HepG2 (cell line): ENCODE results near the gene AUTS2. TPM values are rescaled to one million over a fixed set of nuclear protein-coding genes. Genes with fewer than 3 reads are reported as not detected.

ENCODE experiments used
- ATAC-seq: fragments of 200-7000 bp; cut with Tn5 transposase; 3 replicates; pipeline ENCODE4 v1.9.1; 2020; ENCODE audit warnings: mild to moderate bottlenecking, moderate library complexity
- BruUV-seq: library from RNA; stranded (reverse); fragments of 400-500 nt; replicated peaks from 2 replicates; lab custom pipeline; 2021; lab: Mats Ljungman, UMichigan
- CTCF ChIA-PET: fragments of 300-600 bp; formaldehyde crosslinking; extraction: SDS; loops from one replicate; lab custom pipeline; 2021; ENCODE audit warnings: low total read pairs, inconsistent platforms, low intra/inter-chr PET ratio; lab: Yijun Ruan, JAX
- POLR2A ChIA-PET: fragments of 350-600 bp; sonication (Branson Sonifier 250); formaldehyde crosslinking; loops from one replicate; lab custom pipeline; 2020; ENCODE audit warnings: antibody characterized with exemption, inconsistent platforms; lab: Yijun Ruan, JAX
- DNase-seq: peaks from one replicate; pipeline ENCODE4 v3.0.0-alpha.2; 2015; ENCODE audit warnings: low spot score
- FAIRE-seq: peaks from 3 replicates; lab custom pipeline; 2011; peaks lifted over from hg19 to GRCh38; lab: Jason Lieb, UNC
- H2AFZ ChIP-seq: one replicate; pipeline ENCODE4 v1.6.1; 2011; ENCODE audit warnings: low read length, inconsistent platforms
- H3K27ac ChIP-seq: fragments of 300-600 bp; 3 replicates; pipeline ENCODE4 v1.8.0; 2011; ENCODE audit warnings: mixed run types, mild to moderate bottlenecking, mixed read lengths, low read length, inconsistent platforms; ENCODE audit not compliant: insufficient read depth; ENCODE audit errors: extremely low read length
- H3K27me3 ChIP-seq, 2 experiments: fragments of 200-600 bp in 1 of 2; 2 replicates in 1 of 2; 3 replicates in 1 of 2; pipeline versions ENCODE4 v1.6.0 to v1.8.0; 2011; ENCODE audit warnings: low read length in 2 of 2, mild to moderate bottlenecking in 2 of 2, moderate library complexity in 2 of 2, inconsistent platforms in 1 of 2; ENCODE audit not compliant: insufficient read depth in 2 of 2, control insufficient read depth in 1 of 2
- H3K36me3 ChIP-seq, 2 experiments: fragments of 200-600 bp in 1 of 2; replicated peaks in 1 of 2; 2 replicates in 1 of 2; 3 replicates in 1 of 2; pipeline versions ENCODE4 v1.5.1 to v1.8.0; 2011; ENCODE audit warnings: low read length in 2 of 2, inconsistent platforms in 1 of 2; ENCODE audit not compliant: insufficient read depth in 2 of 2, control insufficient read depth in 1 of 2
- H3K4me1 ChIP-seq: 2 replicates; pipeline ENCODE4 v1.5.1; 2012; ENCODE audit warnings: low read length, inconsistent platforms; ENCODE audit not compliant: insufficient read depth
- H3K4me2 ChIP-seq: 2 replicates; pipeline ENCODE4 v1.6.0; 2011; ENCODE audit warnings: low read depth, low read length, inconsistent platforms
- H3K4me3 ChIP-seq, 3 experiments: fragments of 200-600 bp in 1 of 3; sonication (generic), shearing (Covaris generic) in 1 of 3; replicated peaks in 1 of 3; 2 replicates each; pipeline ENCODE4 v1.5.1; 2011 to 2016; ENCODE audit warnings: low read length in 3 of 3, inconsistent platforms in 2 of 3, low read depth in 2 of 3, mild to moderate bottlenecking in 2 of 3, control low read depth in 1 of 3, mixed read lengths in 1 of 3; ENCODE audit not compliant: insufficient read depth in 1 of 3
- H3K79me2 ChIP-seq: one replicate; pipeline ENCODE4 v1.6.1; 2011; ENCODE audit warnings: low read length, inconsistent platforms; ENCODE audit not compliant: insufficient read depth
- H3K9ac ChIP-seq: 2 replicates; pipeline ENCODE4 v1.6.0; 2011; ENCODE audit warnings: mild to moderate bottlenecking, low read depth, low read length, inconsistent platforms; ENCODE audit not compliant: insufficient read depth
- H3K9me3 ChIP-seq: 2 replicates; pipeline ENCODE4 v1.5.1; 2012; ENCODE audit warnings: mild to moderate bottlenecking, low read length
- H4K20me1 ChIP-seq: 2 replicates; pipeline ENCODE4 v1.6.0; 2011; ENCODE audit warnings: inconsistent platforms, mild to moderate bottlenecking, low read length, moderate library complexity; ENCODE audit not compliant: insufficient read depth
- KDM4B ChIP-seq: sonication (generic); formaldehyde crosslinking; IDR thresholded peaks from 2 replicates; pipeline ENCODE4 v1.4.0; 2020; ENCODE audit warnings: missing genetic modification reagents
- RAD21 ChIP-seq: fragments of 450-650 bp; formaldehyde crosslinking; IDR thresholded peaks from 2 replicates; pipeline ENCODE4 v1.5.0; 2020; ENCODE audit warnings: mild to moderate bottlenecking
- ZC3H13 ChIP-seq: sonication (generic); formaldehyde crosslinking; IDR thresholded peaks from 2 replicates; pipeline ENCODE4 v1.8.1; 2023; ENCODE audit warnings: mild to moderate bottlenecking, missing genetic modification reagents, moderate library complexity
- ZFYVE20 ChIP-seq: sonication (generic); formaldehyde crosslinking; IDR thresholded peaks from 2 replicates; pipeline ENCODE4 v1.8.0; 2023; ENCODE audit warnings: low read depth, mild to moderate bottlenecking, moderate library complexity, missing genetic modification reagents, borderline replicate concordance
- ZNF260 ChIP-seq: sonication (generic); formaldehyde crosslinking; IDR thresholded peaks from 2 replicates; pipeline ENCODE4 v1.4.0; 2020; ENCODE audit warnings: missing genetic modification reagents, low read depth, mild to moderate bottlenecking, borderline replicate concordance
- ZNF34 ChIP-seq: sonication (generic); formaldehyde crosslinking; IDR thresholded peaks from 2 replicates; pipeline ENCODE4 v1.4.0; 2020; ENCODE audit warnings: mild to moderate bottlenecking, missing genetic modification reagents, borderline replicate concordance
- WGBS: methylation state at CpG from one replicate; pipeline ENCODE4 v1.1.6; 2017; ENCODE audit warnings: low lambda C conversion rate; 5-methylcytosine and 5-hydroxymethylcytosine counted together
- in situ Hi-C: cut with HindIII; loops from 2 replicates; pipeline ENCODE4 v1.10.0; 2017; ENCODE audit warnings: low pct_unique_long_range_greater_than_20kb; ENCODE audit not compliant: extremely low pct_ligation_motif_present
- intact Hi-C: fragments of 100-400 bp; cut with micrococcal nuclease; formaldehyde crosslinking; loops from one replicate; pipeline ENCODE4 v1.10.0; 2022; ENCODE audit not compliant: unreplicated experiment
- polyA plus RNA-seq, 8 experiments: library from polyadenylated mRNA; depleted of rRNA in 3 of 8; stranded (reverse) in 7 of 8; unstranded in 1 of 8; fragments of >200 nt; fragmentation: Illumina TruSeq in 4 of 8; extraction: Trizol in 4 of 8; gene quantifications; 2 replicates each; pipeline versions ENCODE4 v1.2.1 to v1.2.3, GENCODE V29; 2011 to 2016; ENCODE audit warnings: low read depth in 4 of 8, missing spikeins in 1 of 8, mixed read lengths in 1 of 8; ENCODE audit not compliant: insufficient read depth in 1 of 8
- total RNA-seq, 5 experiments: library from RNA; depleted of rRNA; stranded (reverse); fragments of >200 nt; fragmentation: Illumina TruSeq; extraction: Trizol; gene quantifications; 2 replicates each; pipeline ENCODE4 v1.2.3, GENCODE V29; 2016; ENCODE audit warnings: low read depth in 1 of 5
- TF ChIP-seq, protein P1 (sequence below): sonication (generic); formaldehyde crosslinking; IDR thresholded peaks from 2 replicates; pipeline ENCODE4 v1.5.1; 2020; ENCODE audit warnings: missing genetic modification reagents, mild to moderate bottlenecking, borderline replicate concordance
- TF ChIP-seq, protein P2 (sequence below): sonication (generic); formaldehyde crosslinking; IDR thresholded peaks from 2 replicates; pipeline ENCODE4 v1.4.0; 2020; ENCODE audit warnings: missing genetic modification reagents
- TF ChIP-seq, protein P3 (sequence below): sonication (generic); formaldehyde crosslinking; conservative IDR thresholded peaks from 2 replicates; pipeline ENCODE4 v1.4.0; 2020; ENCODE audit warnings: mild to moderate bottlenecking, missing genetic modification reagents, moderate library complexity
- TF ChIP-seq, protein P4 (sequence below): sonication (generic); formaldehyde crosslinking; IDR thresholded peaks from 2 replicates; pipeline ENCODE4 v1.5.1; 2020; ENCODE audit warnings: mild to moderate bottlenecking, moderate library complexity, missing genetic modification reagents
- TF ChIP-seq, protein P5 (sequence below): sonication (generic); formaldehyde crosslinking; IDR thresholded peaks from 2 replicates; pipeline ENCODE4 v1.4.0; 2020; ENCODE audit warnings: missing genetic modification reagents, borderline replicate concordance

The AUTS2 gene
- total and polyA plus RNA-seq, 2 of the 13 experiments (the other 11 are each of a cell fraction or from before 2014, with no cell fraction given): 0.38 TPM; not detected in 1

DNA sequence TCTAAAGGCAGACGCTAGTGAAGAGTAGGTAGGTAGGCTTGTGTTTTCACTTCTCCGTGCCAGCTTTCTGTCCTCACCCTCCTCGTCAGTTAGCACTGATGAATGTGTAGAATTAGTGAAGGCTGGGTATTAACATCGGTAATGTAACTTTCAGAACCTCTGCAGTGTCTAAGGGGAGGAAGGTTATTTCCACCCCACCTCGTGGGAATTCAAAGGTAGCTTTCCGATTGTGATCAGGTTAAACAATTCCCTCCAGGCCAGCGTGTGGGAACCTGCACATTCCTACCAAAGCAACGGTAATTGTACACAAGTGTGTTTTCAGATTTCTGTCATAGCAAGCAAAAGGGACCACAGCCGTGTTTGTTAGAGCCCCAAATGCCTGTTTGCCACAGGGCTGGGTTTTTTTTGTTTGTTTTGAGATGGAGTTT, 1128.7 kb downstream of the AUTS2 start (continued):
- no peak for TF ChIP-seq KDM4B
- TF ChIP-seq, protein P1, sequence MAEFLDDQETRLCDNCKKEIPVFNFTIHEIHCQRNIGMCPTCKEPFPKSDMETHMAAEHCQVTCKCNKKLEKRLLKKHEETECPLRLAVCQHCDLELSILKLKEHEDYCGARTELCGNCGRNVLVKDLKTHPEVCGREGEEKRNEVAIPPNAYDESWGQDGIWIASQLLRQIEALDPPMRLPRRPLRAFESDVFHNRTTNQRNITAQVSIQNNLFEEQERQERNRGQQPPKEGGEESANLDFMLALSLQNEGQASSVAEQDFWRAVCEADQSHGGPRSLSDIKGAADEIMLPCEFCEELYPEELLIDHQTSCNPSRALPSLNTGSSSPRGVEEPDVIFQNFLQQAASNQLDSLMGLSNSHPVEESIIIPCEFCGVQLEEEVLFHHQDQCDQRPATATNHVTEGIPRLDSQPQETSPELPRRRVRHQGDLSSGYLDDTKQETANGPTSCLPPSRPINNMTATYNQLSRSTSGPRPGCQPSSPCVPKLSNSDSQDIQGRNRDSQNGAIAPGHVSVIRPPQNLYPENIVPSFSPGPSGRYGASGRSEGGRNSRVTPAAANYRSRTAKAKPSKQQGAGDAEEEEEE: no peak
- TF ChIP-seq, protein P2, sequence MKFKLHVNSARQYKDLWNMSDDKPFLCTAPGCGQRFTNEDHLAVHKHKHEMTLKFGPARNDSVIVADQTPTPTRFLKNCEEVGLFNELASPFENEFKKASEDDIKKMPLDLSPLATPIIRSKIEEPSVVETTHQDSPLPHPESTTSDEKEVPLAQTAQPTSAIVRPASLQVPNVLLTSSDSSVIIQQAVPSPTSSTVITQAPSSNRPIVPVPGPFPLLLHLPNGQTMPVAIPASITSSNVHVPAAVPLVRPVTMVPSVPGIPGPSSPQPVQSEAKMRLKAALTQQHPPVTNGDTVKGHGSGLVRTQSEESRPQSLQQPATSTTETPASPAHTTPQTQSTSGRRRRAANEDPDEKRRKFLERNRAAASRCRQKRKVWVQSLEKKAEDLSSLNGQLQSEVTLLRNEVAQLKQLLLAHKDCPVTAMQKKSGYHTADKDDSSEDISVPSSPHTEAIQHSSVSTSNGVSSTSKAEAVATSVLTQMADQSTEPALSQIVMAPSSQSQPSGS (CRISPR knock-in tag): no peak

DNA sequence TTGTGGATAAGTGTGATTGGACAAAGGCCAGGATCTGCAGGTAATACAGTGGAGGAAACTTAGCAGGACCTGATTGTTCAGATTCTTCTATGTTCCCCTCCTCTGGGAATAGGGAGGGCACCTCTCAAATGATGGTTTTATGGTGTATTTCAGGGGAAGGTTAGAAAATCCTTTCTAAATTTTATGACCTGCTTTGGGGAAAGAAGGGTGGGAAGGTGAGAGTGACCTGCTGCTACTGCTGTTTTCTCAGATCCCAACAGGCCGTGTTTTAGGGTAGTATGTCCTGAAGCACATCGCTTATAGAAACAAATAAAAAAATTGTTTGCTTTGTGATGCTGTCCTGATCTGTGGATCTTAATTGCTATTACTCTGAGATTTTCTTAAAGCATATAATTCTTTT, 1129.6 kb downstream of the AUTS2 start:
- no peak overlapping the region for H3K4me2 ChIP-seq
- no peak overlapping the region for H2AFZ ChIP-seq
- POLR2A ChIA-PET: no interaction called here
- H3K9me3 ChIP-seq: no peaks in the 10 kb centered on the region
- H3K27me3 ChIP-seq: 0 out of 5 replicates have a peak, but pooled peaks cover 0 to 2% of the 10 kb centered on the region in 2 experiments
- DNase-seq (no peak), ATAC-seq (no peak), FAIRE-seq (no peak)
- no peak overlapping the region for H3K9ac ChIP-seq
- intact Hi-C loops: no loop called here
- no peak overlapping the region for H3K27ac ChIP-seq
- CTCF ChIA-PET: no interaction called here
- H3K79me2 ChIP-seq: no peaks in the 10 kb centered on the region
- no peaks in the 10 kb centered on the region for H3K36me3 ChIP-seq
- H3K4me3 ChIP-seq: no peak overlapping the region
- BruUV-seq: no TSS peak
- no peaks in the 10 kb centered on the region for H3K4me1 ChIP-seq
- WGBS: 92% methylated on average over 2 of the region's 2 CpGs
- in situ Hi-C loops: no loop called here
- H4K20me1 ChIP-seq: no peaks in the 10 kb centered on the region
- TF ChIP-seq ZFYVE20 (CRISPR knock-in tag) (no peak), ZNF260 (CRISPR knock-in tag) (no peak), ZC3H13 (no peak), ZNF34 (CRISPR knock-in tag) (no peak), RAD21 (CRISPR knock-in tag) (no peak)
- TF ChIP-seq, protein P3, sequence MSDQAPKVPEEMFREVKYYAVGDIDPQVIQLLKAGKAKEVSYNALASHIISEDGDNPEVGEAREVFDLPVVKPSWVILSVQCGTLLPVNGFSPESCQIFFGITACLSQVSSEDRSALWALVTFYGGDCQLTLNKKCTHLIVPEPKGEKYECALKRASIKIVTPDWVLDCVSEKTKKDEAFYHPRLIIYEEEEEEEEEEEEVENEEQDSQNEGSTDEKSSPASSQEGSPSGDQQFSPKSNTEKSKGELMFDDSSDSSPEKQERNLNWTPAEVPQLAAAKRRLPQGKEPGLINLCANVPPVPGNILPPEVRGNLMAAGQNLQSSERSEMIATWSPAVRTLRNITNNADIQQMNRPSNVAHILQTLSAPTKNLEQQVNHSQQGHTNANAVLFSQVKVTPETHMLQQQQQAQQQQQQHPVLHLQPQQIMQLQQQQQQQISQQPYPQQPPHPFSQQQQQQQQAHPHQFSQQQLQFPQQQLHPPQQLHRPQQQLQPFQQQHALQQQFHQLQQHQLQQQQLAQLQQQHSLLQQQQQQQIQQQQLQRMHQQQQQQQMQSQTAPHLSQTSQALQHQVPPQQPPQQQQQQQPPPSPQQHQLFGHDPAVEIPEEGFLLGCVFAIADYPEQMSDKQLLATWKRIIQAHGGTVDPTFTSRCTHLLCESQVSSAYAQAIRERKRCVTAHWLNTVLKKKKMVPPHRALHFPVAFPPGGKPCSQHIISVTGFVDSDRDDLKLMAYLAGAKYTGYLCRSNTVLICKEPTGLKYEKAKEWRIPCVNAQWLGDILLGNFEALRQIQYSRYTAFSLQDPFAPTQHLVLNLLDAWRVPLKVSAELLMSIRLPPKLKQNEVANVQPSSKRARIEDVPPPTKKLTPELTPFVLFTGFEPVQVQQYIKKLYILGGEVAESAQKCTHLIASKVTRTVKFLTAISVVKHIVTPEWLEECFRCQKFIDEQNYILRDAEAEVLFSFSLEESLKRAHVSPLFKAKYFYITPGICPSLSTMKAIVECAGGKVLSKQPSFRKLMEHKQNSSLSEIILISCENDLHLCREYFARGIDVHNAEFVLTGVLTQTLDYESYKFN (CRISPR knock-in tag): no peak
- TF ChIP-seq, protein P4, sequence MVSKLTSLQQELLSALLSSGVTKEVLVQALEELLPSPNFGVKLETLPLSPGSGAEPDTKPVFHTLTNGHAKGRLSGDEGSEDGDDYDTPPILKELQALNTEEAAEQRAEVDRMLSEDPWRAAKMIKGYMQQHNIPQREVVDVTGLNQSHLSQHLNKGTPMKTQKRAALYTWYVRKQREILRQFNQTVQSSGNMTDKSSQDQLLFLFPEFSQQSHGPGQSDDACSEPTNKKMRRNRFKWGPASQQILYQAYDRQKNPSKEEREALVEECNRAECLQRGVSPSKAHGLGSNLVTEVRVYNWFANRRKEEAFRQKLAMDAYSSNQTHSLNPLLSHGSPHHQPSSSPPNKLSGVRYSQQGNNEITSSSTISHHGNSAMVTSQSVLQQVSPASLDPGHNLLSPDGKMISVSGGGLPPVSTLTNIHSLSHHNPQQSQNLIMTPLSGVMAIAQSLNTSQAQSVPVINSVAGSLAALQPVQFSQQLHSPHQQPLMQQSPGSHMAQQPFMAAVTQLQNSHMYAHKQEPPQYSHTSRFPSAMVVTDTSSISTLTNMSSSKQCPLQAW (CRISPR knock-in tag): no peak
- TF ChIP-seq, protein P5, sequence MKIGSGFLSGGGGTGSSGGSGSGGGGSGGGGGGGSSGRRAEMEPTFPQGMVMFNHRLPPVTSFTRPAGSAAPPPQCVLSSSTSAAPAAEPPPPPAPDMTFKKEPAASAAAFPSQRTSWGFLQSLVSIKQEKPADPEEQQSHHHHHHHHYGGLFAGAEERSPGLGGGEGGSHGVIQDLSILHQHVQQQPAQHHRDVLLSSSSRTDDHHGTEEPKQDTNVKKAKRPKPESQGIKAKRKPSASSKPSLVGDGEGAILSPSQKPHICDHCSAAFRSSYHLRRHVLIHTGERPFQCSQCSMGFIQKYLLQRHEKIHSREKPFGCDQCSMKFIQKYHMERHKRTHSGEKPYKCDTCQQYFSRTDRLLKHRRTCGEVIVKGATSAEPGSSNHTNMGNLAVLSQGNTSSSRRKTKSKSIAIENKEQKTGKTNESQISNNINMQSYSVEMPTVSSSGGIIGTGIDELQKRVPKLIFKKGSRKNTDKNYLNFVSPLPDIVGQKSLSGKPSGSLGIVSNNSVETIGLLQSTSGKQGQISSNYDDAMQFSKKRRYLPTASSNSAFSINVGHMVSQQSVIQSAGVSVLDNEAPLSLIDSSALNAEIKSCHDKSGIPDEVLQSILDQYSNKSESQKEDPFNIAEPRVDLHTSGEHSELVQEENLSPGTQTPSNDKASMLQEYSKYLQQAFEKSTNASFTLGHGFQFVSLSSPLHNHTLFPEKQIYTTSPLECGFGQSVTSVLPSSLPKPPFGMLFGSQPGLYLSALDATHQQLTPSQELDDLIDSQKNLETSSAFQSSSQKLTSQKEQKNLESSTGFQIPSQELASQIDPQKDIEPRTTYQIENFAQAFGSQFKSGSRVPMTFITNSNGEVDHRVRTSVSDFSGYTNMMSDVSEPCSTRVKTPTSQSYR (CRISPR knock-in tag): no peak
